Suppressor macrophage treated with lipopolysaccharide for 4 hours (primary cell): ENCODE results near the gene DBNDD2.

Experiments used
- DNase-seq: peaks from one replicate; pipeline ENCODE4 v3.0.0-alpha.2; 2020

DBNDD2 gene

DNA sequence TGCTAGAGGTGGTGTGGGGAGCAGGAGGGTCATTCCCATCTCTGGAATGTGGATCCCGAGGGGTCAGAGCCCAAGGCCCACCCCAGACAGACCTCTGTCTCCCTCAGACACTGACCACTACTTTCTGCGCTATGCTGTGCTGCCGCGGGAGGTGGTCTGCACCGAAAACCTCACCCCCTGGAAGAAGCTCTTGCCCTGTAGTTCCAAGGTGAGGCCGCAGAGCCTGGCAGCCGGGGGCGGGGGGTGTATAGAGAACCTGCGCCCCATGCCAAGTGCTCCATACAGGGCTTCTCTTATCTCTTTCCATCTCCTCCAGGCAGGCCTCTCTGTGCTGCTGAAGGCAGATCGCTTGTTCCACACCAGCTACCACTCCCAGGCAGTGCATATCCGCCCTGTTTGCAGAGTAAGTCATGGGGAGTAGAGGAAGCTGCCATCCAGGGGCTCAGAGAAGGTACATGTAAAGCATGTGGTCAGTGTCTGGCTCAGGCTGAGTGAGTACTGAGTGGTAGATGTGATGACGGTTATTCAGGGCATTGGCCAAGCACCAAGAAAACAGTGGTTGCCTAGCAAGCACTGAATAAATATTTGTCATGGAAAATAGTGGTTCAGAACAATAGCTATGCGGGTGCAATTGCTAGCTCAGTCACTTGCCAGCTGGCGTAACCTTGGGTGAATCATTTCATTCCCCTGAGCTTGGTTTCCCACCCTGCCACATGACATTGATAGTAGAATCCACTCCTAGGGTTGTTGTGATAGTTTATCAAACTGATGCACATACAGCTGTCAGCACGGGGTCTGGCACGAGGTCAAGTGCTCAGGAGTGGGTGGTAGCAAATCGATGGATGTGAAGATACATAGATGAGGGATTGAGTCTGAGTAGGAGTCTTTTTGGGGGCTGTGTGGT lies 11.4 kb downstream of the DBNDD2 start:
- DNase-seq, result no peak

DNA sequence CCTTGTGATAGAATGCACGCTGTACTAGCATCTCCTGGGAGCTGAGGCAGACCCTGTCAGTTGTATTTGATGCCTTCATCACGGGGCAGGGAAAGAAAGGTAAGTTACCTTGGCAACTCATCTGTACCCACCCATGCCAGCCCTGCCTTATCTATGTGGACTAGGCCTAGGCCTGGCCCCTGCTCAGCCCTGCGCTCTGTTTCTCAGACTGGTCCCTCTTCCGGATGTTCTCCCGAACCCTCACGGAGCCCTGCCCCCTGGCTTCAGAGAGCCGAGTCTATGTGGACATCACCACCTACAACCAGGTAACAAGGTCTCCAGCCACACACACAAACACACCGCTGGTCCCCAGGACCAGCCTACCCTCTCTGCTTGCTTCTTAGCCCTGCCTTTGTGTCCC lies 12.0 kb downstream of the DBNDD2 start:
- DNase-seq, result no peak

DNA sequence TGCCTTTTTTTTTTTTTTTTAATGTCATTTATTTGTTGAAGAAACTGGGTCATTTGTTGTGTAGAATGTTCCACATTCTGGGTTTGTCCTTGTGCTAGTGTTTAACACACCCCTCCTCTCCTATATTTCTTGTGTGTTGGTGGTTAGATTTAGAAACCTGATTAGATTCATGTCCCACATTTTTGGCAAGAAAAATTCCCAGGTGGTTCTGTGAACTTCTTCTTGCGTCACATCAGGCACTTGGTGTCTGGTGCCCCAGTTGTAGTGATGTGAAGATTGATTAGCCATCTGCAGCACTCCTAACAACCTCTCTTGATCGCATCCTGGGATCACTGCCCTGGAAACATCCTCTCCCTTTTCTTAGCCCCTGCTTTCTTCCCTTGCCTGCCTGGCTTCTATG lies 15.6 kb downstream of the DBNDD2 start:
- DNase-seq, result no peak

DNA sequence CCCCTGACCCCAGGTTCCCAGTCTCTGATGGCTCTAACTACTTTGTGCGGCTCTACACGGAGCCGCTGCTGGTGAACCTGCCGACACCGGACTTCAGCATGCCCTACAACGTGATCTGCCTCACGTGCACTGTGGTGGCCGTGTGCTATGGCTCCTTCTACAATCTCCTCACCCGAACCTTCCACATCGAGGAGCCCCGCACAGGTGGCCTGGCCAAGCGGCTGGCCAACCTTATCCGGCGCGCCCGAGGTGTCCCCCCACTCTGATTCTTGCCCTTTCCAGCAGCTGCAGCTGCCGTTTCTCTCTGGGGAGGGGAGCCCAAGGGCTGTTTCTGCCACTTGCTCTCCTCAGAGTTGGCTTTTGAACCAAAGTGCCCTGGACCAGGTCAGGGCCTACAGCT lies 17.5 kb downstream of the DBNDD2 start:
- DNase-seq, result no peak

DNA sequence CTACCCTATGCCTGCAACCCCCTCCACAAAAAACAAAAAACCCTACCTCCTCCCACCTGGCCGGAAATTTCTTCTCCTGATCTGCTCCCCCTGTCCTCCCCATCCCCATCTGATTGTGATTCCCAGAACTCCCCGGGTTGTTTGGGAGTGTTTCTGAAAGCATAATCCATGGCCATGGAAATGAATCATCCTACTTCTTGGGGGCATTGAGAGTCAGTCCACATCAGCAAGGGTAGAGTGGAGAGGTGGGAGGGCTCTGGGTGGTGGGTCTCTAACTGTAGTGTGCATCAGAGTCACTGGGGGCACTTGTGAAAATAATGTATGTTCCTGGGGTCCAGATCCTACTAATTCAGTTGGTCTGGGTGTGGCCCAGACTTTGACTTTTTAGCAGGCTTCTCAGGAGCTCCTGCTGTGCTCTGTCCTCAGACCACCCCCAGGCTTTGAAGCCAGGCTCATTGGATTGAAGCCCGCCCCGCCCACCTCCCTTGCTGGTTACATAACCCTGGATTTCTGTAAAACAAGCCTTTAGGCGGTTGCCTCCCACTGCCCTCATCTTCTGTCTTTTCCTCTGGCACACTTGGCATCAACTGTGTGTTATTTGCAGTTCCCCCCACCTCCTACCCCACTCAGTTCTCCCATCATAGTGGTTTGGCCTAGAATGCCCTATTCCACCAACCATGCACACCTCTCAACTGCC lies 18.4 kb downstream of the DBNDD2 start:
- no peak for DNase-seq

DNA sequence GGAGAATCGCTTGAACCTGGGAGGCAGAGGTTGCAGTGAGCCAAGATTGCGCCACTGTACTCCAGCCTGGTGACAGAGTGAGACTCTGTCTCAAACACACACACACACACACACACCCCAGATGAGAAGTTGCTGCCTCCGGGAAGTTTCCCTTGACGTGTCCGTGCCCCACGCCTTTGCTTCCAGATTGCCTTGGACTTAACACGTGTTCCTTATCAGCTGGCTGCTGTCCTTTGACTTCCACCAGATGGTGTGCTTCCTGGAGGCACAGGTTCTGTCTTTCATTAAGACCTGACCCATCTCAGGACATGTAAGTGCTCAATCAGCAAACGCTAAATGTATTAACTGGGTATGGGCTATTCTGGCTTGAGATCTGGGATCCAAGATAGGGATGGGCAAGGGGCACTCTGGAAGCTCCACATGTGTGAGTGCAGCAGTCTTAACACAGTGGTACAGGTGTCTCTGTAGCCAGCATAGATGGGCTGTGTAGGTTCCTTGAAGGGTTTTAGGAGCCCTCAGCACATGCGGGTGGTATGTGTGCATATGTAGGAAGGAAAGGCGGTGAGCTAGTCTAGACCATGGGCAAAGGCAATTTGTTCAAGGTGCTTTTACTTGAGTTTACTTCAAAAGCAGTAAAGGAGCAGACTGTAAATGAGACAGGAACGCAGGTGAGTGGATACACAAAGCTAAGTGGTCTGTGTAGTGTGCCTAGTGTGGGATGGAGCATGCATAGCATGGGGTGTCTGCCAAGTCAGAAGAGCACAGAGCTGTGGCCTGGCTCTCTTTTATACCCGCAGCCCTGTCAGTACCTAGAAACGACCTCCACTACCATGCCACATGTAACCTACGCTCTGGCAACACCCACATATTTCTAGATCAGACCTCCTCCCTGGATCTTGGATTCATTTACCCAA lies 19.4 kb downstream of the DBNDD2 start:
- DNase-seq, result no peak

DNA sequence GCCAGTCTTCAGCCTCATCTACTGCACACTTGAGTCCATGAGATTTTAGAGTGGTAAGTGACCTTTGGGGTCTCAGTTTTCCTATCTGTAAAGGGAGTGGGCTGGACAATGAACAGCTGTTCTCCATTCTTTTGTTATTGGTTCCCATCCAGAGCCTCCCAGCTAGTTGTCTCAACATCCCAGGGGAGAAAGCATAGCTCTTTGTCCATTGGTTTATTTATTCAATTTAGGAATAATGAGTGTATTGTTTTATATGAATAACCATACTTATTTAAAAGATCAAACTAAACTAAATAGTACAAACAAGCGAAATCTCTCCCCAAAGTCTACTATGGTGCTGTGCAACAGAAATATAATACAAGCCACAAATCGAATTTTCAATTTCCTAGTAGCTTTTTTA lies 21.5 kb downstream of the DBNDD2 start:
- no peak for DNase-seq

DNA sequence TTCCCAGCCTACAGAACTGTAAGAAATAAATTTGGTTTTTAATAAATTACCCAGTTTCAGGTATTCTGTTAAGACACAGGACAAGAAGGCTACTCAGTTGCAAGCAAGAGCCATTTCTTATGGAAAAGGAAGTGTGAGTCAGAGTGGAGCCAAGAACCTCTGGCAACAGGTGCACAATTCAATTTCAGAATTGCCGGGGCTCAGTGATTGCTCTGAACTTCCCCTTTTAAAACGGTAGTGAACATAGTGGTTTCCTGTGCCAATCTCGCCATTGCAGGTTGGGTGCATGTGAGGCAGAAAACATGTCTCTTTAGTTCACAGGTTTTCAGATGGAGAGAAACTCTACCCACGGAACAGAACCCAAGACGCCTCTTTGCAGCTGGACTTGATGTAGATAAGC lies 24.2 kb downstream of the DBNDD2 start:
- no peak for DNase-seq

DNA sequence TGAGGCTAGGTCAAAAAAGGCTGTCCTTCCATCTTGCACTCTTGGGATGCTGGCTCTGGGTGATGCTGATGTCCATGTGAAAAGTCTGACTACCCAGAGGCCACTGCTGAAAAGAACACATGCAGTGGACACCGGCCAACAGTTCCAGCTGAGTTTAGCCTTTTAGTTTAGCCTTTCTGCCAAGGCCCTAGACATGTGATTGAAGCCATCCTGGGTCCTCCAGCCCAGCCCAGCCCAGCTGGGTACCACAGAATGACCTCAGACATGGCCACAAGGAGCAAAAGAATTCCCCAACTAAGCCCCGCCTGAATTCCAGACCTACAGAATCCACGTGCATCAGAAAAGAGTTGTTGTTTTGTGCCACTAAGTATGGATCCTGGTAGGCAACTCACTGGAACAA lies 25.2 kb downstream of the DBNDD2 start:
- DNase-seq, result no peak

DNA sequence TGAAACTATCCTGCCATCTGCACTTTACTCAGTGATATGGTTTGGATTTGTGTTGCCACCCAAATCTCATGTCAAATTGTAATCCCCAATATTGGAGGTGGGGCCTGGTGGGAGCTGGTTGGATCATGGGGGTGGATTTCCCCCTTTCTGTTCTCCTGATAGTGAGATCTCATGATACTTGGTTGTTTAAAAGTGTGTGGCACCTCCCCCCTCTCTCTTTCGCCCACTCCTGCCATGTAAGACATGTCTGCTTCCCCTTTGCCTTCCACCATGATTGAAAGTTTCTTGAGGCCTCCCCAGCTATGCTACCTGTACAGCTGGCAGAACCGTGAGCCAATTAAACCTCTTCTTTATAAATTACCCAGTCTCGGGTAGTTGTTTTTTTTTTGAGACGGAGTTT lies 25.9 kb downstream of the DBNDD2 start:
- no peak for DNase-seq

DNA sequence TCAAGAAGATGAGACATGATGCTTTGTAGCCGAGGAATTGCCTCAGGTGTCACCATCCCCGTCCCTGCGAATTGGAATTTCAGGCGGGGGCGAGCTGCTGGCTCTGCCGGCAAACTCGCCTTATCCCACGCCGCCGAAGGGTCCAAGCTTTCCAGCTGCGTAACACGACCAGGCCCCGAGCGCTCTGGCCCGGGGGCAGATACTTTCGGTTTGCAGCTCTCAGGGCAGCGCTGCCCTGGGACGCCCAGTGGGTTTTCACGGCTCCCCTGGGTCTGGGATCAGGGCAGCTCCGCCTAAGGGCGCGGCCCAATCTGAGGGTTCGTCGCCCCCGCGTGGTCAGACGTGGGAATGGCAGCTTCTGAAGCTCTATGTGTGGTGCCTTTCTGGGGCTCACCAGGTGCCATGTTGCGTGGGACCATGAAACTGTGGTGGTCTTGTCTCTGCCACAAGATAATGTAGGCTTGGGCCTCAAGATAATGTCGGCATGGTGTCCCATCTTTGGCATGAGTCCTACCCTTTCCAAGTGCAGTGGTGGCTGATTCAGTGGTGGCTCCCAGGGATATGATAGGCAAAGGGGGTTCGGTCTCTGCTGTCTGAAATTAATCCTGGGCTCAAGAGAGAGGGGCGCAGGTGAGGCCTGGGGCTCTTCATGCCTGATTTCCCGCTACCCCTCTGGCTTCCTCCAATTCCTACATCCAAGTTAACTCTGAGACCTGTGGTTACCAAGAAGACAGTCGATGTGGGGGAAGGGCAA lies 28.8 kb downstream of the DBNDD2 start:
- peak; percentile 94 for DNase-seq

DNA sequence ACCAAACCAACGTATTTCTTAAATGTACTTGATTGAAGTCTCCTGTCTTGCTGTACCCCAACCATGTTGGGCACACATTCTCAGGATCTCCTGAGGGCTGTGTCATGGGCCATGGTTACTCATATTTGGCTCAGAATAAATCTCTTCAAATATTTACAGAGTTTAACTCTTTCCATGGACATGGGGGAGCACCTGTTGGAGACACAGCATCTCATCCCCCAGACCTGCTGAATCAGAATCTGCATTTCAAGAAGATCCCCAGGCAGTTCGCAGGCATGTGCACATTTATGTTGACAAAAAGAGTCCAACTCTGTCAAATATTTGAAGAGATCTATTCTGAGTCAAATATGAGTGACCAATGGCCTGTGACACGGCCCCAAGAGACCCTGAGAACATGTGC lies 32.3 kb downstream of the DBNDD2 start:
- no peak for DNase-seq

DNA sequence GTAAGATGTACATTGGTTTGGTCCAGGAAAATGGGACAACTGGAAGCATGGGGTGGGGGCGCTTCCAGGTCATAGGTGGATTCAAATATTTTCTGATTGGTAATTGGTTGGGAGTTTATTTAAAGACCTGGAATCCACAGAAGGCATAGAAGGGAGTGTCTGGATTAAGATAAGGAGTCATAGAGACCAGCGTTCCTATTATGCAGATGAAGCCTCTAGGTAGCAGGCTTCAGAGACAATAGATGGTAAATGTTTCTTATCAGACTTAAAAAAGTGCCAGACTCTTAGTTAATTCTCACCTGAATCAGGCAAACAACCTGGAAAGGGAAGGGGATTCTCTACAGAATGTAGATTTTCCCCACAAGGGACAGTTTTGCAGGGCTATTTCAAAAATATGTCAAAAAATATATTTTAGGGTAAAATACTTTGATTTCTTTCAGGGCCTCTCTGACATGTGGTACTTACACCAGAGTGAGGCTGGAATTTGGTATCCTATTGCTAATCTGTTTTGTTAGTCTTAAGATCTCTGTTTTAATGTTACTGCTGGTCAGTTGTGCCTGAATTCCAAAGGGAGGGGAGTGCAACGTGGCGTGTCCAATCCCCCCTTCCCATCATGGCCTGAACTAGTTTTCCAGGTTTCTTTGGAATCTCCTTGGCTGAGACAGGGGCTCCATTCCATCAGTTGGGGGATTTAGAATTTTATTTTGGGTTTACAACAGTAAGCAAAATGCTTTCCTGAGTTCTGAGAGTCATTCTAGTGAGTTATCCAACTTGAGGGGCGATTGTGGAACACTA lies 33.0 kb downstream of the DBNDD2 start:
- no peak for DNase-seq

DNA sequence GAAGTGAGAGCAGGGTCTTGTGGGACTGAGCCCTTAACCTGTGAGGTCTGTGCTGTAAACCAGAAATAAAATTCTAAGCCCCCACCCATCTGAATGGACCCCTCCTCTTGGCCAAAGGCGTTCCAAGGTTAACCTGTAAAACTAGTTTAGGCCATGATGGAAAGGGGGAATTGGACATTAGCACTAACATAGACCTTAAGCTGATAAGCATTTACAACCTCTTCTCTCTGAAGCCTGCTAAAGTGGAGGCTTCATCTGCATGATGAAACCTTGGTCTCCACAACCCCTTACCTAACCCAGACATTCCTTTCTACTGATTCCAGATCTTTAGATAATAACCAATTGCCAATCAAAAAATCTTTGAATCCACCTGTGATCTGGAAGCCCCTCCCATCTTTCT lies 33.7 kb downstream of the DBNDD2 start:
- no peak for DNase-seq

DNA sequence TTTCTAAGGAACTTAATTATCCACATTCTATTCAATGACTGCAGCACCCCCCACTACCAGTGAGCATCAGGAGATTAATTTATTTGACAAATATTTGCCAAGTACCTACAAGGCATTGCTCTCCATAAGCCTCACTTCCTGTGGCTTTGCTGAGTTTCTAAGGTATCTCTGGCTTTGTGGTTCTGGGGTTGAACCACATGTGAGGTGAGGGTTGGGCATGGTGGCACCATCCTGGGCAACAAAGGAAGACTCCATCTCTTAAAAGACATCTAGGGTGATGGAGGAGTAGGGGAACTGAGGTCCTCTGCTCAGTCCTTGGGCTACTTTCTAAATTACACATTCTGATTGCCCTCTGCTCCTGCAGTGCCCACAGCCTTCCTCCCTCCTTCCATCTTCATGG lies 36.0 kb downstream of the DBNDD2 start:
- no peak for DNase-seq

DNA sequence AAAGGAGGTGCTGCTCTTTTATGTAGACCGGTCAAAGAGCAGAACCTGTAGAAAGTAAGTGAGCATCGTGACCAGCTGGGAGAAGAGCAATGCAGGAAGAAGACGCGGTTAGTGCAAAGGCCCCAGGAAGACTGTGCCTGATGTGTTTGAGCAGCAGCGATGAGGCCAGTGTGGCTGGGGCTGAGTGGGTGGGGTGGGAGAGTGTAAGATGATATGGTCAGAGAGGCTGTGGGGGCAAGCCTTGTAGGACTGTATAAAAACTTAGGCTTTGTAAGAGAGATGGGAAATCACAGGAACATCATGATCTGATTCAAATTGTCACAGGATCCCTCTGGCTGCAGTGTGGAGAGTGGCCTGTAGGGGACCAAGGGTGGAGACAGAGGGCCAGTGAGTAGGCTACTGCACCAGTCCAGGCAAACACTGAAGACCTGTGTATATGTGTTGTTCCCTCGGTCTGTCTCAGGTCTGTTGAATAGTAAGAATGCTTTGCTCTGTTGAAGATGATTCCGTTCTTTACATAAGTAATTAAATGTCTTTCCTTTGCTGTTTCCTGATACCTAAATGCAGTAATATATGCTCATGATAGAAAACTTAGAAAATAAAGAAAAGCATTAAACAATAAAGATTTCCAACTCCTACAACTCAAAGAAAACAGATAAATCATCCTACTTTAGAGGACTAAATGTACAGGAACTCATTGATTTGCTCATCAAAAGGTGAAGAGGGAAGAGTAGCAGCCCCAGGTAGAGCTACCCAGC lies 37.9 kb downstream of the DBNDD2 start:
- peak; percentile 63 for DNase-seq

DNA sequence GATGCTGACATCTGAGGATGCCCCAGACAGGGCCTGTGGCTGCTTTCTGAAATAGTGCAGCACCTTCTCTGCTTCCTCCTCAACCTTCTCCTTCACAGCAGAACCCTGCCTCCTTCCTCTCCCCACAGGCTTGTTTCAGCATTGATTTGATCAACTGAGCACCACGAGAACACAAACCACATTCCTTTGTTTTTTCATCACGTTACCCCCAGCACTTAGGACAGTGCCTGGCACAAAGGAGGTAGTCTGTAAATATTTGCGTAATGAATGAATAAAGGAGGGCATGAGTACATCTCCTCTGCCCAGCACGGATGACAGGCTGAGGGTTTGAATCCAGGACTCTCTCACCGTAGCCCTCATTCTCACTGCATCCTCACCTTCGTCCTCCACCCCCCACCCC lies 40.2 kb downstream of the DBNDD2 start:
- DNase-seq, result no peak

DNA sequence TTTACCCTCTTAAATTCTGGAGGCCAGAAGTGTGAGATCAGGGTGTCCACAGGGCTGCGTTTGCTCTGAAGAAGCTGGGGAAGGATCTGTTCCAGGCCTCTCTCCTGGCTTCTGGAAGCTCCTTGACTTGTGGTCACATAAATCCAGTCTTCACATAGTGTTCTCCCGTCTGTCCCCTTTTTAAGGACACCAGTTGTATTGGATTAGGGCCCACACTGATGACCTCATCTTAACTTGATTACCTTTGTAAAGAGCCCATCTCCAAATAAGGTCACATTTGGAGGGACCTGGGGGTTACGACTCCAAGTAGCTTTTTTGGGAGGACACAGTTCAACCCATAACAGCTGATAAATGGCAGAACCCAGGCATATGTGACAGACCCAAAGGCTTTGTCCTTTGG lies 41.4 kb downstream of the DBNDD2 start:
- DNase-seq, result no peak

DNA sequence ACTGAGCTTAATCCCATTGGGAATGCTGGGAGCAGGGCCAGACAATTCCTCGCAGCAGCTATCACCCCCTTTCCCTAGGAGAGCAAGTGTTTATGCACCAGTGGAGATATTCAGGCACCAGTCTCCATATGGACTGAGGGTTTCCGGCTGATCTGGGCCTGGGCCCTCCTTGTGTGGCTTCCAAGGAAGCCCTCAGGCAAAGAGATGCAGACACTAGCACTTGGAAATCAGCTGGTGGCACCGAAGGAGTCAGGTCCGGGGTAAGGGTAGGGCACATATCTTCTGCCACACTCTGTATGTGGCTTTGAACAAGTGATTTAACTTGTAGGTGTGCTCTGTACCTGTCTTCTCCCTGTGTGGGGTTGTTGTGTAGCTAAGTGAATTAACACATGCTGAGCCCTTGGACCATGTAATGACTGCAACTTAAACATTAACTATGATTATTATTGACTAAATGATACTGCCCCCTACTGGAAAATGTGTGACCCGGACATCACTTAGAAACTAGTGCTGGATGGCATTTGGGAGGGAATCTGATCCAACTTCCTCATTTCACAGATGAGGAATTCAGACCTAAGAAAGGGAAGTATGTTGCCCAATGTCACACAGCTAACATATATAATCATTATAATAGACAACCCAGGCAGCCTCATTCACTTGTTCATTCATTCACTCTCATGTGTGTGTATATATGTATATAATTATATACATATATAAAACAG lies 42.2 kb downstream of the DBNDD2 start:
- peak; percentile 93 for DNase-seq

DNA sequence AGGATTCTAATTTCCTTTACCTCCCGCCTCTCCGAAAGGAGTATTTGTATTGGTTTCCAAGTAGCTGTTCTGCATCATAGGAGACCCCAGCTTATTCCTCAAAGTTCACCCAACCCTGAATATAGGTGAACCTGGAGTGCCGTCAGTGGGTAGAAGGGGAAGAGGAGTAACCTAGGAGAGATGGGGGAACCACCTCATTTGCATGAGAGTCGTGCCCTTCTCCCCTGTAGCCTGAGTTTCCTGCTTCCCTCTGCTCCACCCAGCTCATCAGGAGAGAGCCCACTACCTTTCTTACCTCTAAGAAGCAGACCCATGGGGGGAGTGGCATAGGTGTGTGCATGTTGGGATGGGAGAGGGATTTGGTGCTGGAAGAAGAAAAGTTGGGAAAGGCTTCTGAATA lies 44.1 kb downstream of the DBNDD2 start:
- DNase-seq, result no peak
